Stomach smooth muscle (tissue), 2 donors: ENCODE results near the gene FHIT.

ENCODE experiments used
- H3K27ac ChIP-seq: one replicate; pipeline ENCODE4 v1.7.0; 2013; ENCODE audit warnings: mild to moderate bottlenecking, low read length, inconsistent platforms
- H3K27me3 ChIP-seq, 2 donors: one replicate each; pipeline ENCODE4 v1.7.0; 2013; ENCODE audit warnings: low read length in 2 of 2; ENCODE audit not compliant: insufficient read depth in 2 of 2, control insufficient read depth in 1 of 2
- H3K36me3 ChIP-seq, 2 donors: one replicate each; pipeline ENCODE4 v1.7.0; 2013; ENCODE audit warnings: low read length in 2 of 2; ENCODE audit not compliant: control insufficient read depth in 2 of 2, insufficient read depth in 2 of 2
- H3K4me1 ChIP-seq: one replicate; pipeline ENCODE4 v1.7.0; 2013; ENCODE audit warnings: low read length; ENCODE audit not compliant: control insufficient read depth, insufficient read depth
- H3K4me3 ChIP-seq, 2 donors: one replicate each; pipeline ENCODE4 v1.7.0; 2013; ENCODE audit warnings: low read length in 2 of 2
- H3K9ac ChIP-seq, 2 donors: one replicate each; pipeline ENCODE4 v1.7.0; 2013; ENCODE audit warnings: low read length in 2 of 2, mild to moderate bottlenecking in 1 of 2
- H3K9me3 ChIP-seq, 2 donors: one replicate each; pipeline ENCODE4 v1.7.0; 2013; ENCODE audit warnings: low read length in 2 of 2; ENCODE audit not compliant: control insufficient read depth in 2 of 2
- donor health status: healthy.
- donor health status: Pancreatic carcinoma.

Gene FHIT

DNA sequence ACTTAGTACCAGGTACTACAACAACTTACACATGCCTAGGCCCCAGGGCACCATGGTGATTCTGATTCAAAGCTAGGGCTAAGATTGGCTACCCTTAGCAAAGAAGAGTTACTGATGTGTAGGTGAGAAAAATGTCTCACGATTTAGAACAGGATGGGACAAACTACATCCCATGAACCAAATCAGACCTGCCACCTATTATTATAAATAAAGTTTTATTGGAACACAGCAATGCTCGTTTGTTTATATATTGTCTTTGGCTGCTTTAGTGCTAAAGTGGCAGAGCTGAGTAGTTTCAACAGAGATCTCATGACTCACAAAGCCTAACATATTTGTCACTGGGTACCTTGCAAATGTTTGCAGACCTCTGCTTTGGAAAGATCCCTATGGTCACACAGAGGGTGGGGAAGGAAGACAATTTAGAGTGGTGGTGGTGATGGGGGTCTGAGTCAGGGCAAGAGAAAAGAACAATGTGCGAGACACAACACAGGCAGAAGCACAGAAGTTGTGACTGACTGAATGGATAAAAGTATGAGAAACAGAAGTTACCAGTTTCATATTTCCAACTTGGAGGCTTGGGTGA, 1430.8 kb downstream of the FHIT start:
- Histone ChIP-seq H3K9ac (no peak overlapping the region), H3K27me3 (no peaks in the 10 kb centered on the region), H3K27ac (no peak overlapping the region), H3K4me3 (no peak overlapping the region), H3K4me1 (peaks cover 6% of the 10 kb centered on the region), H3K9me3 (no peaks in the 10 kb centered on the region), H3K36me3 (no peaks in the 10 kb centered on the region)

DNA sequence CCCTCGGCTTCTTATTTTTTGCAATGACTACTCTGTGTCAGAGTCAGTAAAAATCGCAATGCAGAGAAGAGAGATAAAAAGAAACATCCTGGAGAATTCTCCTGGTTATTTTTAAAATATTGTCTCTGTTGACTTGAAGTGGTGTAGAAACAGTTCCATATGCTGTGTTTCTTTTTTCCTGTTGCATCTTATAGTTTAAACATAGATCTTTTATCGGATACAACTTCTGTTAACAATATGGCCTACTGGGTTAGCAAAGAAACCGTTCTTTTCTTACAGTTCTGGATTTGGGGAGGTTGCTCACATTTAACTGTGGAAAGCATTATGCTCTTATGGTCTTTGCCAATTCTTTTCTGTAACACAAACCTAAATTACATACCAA, 1432.3 kb downstream of the FHIT start:
- Histone ChIP-seq H3K36me3 (no peaks in the 10 kb centered on the region), H3K9ac (no peak overlapping the region), H3K4me3 (no peak overlapping the region), H3K27ac (no peak overlapping the region), H3K4me1 (peaks cover 6% of the 10 kb centered on the region), H3K9me3 (no peaks in the 10 kb centered on the region), H3K27me3 (no peaks in the 10 kb centered on the region)

DNA sequence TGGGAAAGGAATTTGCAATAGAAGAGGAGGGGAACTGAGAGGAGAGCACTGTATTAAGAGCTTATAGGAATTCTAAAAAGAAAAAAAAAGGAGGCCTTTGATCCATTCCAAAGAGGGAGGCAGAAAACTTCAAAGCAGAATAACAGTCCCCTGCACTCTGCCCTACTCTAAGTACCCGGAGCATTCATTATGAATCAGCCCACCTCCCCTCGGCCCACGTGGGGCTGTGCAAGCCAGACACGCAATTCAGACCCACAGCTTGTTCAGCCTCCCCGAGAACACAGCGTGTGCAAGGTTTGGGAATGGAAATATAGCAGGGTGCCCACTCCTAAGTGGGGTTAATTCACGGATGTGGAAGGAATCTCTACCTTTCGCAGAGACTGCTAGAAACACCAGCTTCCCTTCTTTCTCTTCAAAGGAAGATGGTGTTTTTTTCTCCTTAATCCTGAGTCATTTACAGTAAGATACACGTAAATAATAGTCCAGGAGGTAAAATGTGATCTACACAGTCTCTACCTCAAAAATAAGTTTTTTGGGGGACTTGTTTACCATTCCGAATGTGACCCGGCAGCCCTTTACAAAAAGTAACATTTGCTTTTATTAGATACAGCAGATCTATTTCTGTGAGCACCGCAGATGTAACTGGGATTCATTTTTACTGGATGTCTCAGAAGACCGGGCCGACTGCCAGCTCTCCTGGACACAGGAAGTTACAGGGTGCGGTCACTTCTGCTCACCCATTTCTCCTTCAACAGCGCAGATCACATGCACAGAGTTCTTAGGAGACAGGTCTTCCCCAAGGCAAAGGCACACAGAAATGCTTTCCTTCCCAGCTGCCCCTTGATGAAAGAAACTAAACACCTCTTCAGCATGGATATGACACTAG, 1433.0 kb downstream of the FHIT start:
- Histone ChIP-seq H3K27me3 (no peaks in the 10 kb centered on the region), H3K4me3 (peak overlapping the region in 1 of 2 donors; percentile 52), H3K9ac (peak overlapping the region in 1 of 2 donors; percentile 21), H3K4me1 (peaks cover 12% of the 10 kb centered on the region), H3K27ac (no peak overlapping the region), H3K9me3 (no peaks in the 10 kb centered on the region), H3K36me3 (no peaks in the 10 kb centered on the region)

DNA sequence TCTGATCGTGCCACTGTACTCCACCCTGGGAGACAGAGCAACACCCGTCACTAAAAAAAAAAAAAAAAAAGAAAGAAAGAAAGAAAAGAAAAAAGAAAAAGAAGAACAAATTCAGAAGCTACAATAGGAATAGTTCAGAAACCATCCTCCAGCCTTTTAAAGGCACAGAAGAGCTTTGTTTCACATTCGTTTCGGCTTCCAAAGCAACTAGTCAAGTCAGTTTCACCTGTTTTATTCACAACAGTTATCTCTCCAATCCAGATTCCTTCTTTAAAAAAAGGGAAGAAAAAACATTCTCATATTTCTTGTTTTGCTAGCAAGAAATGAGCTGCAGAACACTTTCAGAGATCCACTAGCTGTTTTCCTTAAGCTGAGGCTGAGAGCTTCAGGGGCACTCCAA, 1433.7 kb downstream of the FHIT start:
- no peak overlapping the region for H3K27ac ChIP-seq
- no peaks in the 10 kb centered on the region for H3K36me3 ChIP-seq
- no peaks in the 10 kb centered on the region for H3K27me3 ChIP-seq
- peaks cover 18% of the 10 kb centered on the region for H3K4me1 ChIP-seq
- H3K9me3 ChIP-seq: no peaks in the 10 kb centered on the region
- H3K4me3 ChIP-seq: no peak overlapping the region
- H3K9ac ChIP-seq: peak overlapping the region in 1 of 2 donors; percentile 21

DNA sequence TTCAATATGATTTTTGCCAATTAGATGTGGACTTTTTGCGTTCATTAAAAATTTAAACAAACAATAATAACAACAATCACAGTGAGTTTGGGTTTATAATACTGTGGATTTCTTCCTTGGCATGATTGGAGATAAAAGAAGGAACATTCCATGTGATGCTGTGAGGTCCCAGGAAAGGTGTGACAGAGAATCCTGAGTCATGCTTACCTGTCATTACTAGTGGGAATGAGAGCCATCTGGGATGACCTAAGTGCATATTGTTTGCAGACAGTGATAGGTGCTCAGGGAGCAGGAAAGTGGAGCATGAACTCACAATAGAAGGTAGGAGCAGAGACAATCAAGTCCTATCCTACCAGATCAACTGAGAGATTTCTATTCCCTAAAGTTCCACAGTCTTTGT, 1434.9 kb downstream of the FHIT start:
- H3K36me3 ChIP-seq: no peaks in the 10 kb centered on the region
- H3K27me3 ChIP-seq: no peaks in the 10 kb centered on the region
- no peak overlapping the region for H3K9ac ChIP-seq
- H3K4me1 ChIP-seq: peaks cover 18% of the 10 kb centered on the region
- H3K9me3 ChIP-seq: no peaks in the 10 kb centered on the region
- no peak overlapping the region for H3K27ac ChIP-seq
- H3K4me3 ChIP-seq: no peak overlapping the region

DNA sequence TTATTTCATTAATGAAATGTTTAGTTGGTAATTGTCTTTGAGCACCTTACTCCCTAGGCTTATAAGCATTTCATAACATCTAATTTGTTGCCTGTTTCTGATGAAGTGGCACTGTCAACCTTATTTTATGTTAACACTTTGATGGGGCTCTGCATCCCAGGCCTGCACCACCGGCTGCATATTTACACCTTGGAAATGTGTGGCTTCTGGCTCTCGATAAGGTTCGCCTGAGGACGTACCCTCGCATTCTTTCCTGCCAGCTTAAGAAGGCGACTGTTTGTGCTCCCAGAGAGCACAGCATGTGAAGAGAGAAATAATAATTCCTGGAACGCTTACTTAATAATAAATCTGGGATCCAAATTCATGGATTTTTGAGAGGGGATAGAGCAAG, 1438.1 kb downstream of the FHIT start:
- no peaks in the 10 kb centered on the region for H3K9me3 ChIP-seq
- no peaks in the 10 kb centered on the region for H3K27me3 ChIP-seq
- H3K27ac ChIP-seq: no peak overlapping the region
- H3K4me3 ChIP-seq: no peak overlapping the region
- H3K9ac ChIP-seq: no peak overlapping the region
- H3K36me3 ChIP-seq: no peaks in the 10 kb centered on the region
- peaks cover 21% of the 10 kb centered on the region for H3K4me1 ChIP-seq

DNA sequence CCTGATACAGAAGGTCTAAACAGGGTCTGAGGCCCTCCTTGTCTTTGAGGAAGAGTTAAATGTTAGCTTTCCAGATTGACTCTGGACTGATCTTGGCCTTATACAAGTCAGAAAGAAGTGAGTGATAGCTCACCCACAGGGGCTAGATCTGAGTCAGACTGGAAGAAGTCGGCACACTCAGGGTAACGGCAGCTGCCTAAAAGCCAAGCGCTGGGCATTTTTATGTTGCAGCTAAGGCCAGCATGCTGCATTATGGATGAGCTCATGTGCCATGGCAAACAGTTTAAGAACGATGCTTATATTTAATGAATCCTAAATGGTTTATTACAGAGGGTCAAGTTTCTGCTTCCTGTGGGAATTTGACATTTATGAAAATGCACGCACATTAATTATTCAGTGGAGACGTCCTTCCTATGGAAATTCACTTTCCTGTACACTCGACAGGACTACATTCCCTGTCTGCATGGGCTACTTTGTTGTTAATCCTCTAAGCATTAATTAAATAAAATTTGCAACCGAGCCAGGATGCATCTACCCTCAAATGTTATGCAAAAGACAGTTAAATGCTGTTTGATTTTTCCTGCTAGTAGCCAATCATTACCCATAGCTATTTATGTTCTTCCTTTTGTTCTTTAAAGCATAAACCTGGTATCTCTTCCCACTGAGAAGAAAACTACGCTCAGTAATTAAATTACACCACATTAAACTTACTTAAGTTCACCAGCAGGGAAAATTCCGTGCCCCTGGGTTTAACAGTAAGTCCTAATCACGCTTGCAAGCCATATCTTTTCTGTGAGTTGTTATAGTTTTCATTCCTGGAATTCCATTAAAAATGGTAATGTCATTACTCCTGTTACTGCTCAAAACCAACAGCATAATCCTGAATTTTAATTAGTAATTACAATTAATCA, 1438.8 kb downstream of the FHIT start:
- Histone ChIP-seq H3K4me1 (peaks cover 16% of the 10 kb centered on the region), H3K9me3 (no peaks in the 10 kb centered on the region), H3K36me3 (no peaks in the 10 kb centered on the region), H3K27ac (no peak overlapping the region), H3K4me3 (no peak overlapping the region), H3K9ac (no peak overlapping the region), H3K27me3 (no peaks in the 10 kb centered on the region)

DNA sequence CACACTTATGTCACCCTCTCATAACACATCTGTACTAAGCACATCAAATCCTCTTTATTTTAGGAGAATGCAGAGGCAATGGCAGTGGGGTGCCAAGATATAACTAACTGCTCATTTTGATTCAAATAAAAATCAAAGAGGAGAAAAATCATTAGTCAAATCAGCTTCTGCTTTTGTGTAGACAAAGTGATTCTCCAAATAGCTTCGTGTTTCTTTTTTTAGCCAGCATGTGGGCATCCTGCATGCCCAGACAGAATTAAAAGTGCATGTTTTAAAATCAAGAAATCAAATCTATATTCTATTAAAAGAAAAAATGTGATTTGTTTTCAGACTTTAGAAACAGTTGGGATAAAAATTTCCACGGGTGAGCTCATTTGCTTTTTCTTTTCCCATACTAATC, 1440.1 kb downstream of the FHIT start:
- H3K27me3 ChIP-seq: no peaks in the 10 kb centered on the region

DNA sequence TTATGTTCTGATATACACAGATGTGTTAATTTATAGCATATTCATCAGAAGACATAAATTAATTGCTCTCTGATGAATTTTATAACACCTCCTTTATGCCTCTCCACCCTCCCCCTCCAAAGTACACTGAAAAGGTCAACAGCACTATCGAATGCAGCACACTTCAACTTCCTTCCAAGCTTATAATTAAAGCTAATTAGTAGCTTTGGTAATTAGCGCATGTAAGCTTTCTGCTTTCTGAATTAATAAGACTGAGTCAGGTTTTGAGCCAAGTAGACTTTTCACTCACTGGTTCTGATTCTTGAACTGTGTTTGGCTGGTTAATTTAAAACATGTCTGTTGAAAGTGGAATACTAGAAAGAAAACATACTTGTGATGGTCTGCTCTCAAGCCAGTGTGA, 1440.6 kb downstream of the FHIT start:
- Histone ChIP-seq H3K4me1 (peaks cover 16% of the 10 kb centered on the region), H3K27ac (no peak overlapping the region), H3K9me3 (no peaks in the 10 kb centered on the region), H3K4me3 (no peak overlapping the region), H3K9ac (no peak overlapping the region), H3K36me3 (no peaks in the 10 kb centered on the region), H3K27me3 (no peaks in the 10 kb centered on the region)

More for the DNA sequence above, 1440.1 kb downstream of the FHIT start:
- H3K4me3 ChIP-seq: no peak overlapping the region
- H3K4me1 ChIP-seq: peaks cover 16% of the 10 kb centered on the region
- H3K27ac ChIP-seq: no peak overlapping the region
- H3K36me3 ChIP-seq: no peaks in the 10 kb centered on the region
- H3K9ac ChIP-seq: no peak overlapping the region
- H3K9me3 ChIP-seq: no peaks in the 10 kb centered on the region

DNA sequence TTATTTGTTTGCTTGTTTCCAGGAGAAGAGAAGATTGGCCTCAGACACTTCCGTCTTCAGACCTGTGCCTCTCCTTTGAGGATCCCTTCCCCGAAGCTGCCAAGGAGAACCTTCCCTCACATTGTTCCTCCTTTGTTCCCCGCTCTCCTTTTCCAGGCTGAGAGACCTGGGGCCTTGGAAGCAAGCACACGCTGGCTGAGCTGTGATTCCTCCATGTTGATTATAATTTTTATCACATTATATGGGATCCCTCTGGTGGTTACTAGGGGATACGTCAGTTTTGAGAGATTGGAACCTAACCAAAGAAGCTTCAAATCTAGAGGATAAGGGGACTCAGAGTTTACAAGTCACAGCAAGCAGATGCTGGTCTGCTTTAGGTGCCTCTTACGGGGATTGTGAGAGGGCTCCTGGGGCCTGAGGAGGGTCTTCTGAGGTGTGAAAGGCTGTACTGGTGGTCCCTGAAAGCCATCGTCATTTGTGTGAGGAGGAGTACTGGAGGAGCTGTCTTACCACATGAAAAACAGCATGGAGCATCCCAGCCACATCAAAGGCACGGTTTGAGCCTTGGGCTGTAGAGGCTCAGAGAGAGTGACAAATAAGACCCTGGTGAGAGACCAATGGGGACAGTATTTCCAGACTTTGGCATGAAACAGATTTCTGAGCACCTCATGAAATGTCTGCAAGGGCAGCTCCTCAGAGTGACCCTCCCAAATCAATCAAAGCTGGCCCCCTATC, 1441.4 kb downstream of the FHIT start:
- peaks cover 16% of the 10 kb centered on the region for H3K4me1 ChIP-seq
- H3K27ac ChIP-seq: no peak overlapping the region
- no peaks in the 10 kb centered on the region for H3K36me3 ChIP-seq
- no peak overlapping the region for H3K4me3 ChIP-seq
- H3K9ac ChIP-seq: no peak overlapping the region
- H3K9me3 ChIP-seq: no peaks in the 10 kb centered on the region
- H3K27me3 ChIP-seq: no peaks in the 10 kb centered on the region
